ENCODE measurements around the gene NPAS3.

Gene NPAS3

DNA sequence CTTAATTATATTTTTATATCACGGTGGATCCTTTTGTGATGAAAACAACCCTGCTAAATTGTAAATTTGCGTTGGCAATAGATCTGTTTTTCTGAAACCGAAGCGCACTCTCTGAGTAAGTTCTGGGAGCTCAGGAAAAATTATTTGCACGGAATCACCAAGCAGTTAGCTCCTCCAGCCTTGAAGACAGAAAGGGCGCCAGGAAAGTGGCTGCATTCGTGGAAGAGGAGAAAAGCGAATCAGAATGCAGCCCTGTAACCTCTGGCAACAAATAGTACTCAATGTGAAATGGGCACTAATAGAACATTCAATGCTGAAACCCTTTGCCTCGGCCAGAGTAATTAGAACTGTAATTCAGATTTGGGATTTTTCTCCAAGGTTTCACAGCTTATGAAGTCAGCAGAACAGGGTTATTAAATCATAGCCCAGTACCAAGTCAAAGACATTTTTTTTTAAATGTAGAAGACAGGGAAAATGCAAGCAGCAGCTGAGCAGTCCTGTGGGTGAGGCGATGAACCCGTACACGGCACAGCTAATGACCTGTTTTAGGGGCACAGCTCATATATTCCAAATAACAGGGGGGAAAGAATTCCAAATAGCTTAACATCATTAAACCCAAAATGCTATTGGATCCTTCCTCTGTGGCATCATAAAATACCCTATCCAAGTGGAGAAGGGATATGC lies 760.8 kb downstream of the NPAS3 start:
- no peak for DNase-seq

DNA sequence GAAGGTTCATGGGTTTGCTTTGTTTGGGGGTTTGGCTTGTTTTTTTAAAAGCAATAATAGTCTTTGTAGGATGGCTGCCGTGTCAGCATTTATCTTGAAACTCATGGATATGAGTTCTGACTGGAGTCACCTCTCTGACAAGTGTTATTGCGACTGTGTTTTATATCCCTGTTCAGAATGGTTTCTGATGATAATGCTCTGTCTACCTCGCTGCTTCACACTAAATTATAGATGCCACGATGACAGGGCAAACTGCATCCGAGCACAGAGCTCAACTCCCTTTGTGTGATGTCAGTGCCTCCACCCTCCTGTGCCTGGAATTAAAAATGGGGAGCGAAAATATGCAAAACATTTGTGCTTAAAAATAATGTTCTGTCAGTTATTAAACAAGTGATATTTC lies 761.4 kb downstream of the NPAS3 start:
- DNase-seq: no peak

DNA sequence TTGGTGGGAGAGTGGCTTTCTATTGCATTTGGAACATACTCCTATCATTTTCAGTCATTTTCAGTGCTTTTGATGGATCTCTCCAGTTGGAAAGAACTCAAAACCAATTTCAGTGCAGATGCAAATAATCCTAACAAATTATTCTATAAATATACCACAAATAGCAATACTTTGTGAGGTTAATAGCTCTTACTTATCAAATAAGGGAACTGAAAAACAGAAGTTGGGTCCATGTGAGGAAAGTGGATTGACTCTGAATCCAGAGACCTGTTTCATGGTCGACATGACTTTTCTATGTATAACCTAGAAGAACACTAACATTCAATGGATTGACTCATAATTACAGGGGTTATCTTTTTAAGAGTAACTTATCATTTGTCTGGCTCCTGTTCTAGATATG lies 763.6 kb downstream of the NPAS3 start:
- no peak for DNase-seq

DNA sequence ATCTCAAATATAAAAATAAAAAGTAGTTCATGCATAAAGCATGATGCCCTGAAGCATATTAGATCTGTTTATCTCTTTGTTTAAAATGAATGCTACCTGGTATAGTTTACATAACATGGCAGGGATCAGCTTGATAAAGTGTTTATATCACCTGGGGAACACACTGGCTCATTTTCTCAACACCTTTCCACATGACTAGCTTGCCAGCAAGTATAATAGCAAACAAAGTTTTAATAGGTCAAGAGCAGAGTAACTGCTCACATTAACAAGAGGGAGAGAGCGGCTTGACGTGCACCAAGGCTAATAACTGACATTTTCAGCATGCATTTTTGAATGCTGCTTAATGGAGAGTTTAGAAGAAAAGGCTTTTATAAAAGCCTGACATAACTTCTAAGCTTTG lies 765.8 kb downstream of the NPAS3 start:
- no peak for DNase-seq

DNA sequence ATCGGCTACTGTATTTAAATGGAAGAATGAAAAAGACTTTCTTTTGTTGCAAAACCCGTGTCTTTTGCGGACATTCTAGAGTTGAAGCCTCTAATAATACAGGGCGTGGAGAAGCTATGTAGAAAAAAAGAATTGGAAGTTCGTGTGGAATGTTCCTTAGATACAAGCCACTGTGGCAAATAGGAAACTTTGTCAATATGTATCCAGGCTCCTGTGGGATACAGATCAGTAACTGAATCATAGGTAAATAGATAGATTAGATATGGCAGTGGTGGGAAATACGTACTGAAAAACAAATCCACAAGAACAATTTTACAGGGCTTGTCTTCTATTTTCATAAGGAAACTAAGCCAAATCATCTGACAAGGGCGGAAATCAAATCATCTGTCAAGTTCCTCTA lies 766.8 kb downstream of the NPAS3 start:
- DNase-seq: no peak

DNA sequence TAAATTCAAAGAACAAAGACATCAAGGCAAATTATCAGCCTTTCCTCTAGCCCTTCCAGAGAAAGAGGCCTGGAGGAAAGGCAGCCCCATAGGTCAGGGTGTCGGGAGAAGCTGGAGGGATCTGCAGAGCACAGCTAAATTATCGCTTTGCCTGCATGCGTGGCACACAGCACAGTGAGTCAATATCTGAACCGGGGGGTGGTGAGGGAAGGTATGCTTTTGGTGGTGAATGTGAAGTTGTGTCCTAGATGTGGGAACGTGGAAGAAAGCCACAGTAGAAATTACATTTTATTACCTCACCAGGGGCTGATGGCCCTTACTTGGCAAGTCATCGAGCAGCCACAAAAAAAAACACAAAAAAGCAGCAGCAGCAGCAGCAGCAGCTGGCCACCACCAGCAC lies 769.0 kb downstream of the NPAS3 start:
- no peak for DNase-seq

DNA sequence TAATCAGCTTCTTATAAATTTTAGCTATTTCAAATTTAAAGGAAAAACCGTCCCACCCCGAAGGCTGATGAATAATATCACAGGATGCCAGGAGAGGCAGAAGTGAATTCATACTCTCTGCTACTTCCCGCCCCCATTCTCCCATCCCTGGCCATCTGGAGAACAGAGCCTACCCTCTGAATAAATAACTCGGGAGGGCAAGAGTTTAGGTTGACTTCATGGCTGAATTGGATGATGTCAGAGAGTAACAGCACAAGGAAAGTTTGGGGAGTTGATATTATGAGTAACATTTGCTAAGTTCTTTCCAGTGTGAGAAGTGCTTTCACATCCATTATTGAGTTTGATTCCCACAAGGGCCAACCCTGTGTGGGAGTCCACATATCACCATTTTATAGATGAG lies 770.6 kb downstream of the NPAS3 start:
- no peak for DNase-seq

DNA sequence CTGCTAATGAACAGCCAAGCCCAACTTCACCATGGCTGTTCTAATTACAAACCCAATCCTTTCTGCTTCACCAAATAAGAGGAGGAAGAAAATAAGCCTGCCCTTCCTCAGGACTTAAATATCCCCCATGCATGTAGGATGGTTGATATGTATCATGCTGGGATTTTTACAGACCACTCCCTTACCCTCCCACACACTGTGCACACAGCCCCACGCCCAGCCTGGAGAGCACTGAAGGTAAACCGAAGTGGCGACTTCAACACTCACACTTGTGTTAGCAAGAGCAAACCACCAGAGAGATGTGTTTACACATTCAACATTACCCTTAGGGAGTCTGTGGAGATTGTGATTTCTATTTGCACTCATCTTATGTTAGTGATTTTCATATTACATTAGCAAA lies 771.0 kb downstream of the NPAS3 start:
- no peak for DNase-seq

DNA sequence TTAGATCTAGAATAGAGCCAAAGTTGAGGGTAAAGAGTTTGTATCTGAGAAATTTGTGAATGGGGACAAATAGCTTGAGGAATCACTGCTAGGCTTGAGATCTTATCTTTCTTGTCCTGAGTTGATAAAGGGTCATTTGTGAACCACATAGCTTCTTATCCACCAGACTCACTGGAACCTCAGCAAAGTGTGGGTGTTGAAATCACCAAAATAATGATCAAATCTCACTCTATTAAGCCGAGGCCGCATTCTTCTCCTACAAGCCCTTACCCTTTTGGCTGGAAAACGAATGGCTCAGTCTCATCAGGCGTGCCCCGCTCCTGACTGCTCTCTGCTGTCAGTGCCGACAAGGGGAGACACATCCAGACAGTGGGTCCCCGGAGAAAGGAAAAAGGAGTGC lies 771.6 kb downstream of the NPAS3 start:
- DNase-seq: no peak

DNA sequence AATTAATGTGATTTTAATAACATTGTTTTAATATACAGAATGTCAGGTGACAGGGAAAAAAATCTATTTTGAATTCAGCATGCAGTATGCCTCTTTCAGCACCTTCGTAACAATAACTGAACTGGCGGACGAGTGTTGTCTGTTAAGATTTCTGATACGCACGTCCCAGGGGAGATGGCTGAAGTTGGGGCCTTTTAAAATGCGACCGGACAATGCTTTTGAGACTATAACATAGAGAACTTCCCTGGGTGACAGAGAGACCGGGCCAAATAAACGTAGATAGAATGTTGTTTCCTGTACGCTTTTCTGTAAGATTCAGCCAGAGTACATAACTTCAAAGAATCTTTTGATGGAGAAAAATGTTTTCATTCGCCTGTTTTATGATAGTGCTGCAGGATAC lies 772.5 kb downstream of the NPAS3 start:
- DNase-seq: no peak

DNA sequence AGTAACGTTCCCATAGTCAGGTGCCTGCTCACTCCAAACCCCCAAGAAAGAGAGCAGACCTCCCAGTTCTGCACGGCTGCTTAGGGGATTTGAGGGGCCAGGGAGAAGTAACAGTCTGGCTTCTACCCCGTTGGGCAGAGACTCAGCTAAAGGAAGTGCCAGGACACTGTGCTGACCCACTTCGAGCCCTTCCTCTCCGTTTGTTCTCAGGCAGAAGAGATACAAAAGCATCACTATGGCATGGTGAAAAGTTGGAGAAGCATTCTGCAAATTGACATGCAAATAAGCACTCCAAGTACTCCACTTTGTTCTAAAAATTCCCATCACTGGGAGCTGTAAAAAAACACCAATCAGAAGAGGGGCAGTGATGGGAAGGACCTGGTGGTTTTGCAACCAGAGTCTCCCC lies 773.1 kb downstream of the NPAS3 start:
- DNase-seq: no peak

DNA sequence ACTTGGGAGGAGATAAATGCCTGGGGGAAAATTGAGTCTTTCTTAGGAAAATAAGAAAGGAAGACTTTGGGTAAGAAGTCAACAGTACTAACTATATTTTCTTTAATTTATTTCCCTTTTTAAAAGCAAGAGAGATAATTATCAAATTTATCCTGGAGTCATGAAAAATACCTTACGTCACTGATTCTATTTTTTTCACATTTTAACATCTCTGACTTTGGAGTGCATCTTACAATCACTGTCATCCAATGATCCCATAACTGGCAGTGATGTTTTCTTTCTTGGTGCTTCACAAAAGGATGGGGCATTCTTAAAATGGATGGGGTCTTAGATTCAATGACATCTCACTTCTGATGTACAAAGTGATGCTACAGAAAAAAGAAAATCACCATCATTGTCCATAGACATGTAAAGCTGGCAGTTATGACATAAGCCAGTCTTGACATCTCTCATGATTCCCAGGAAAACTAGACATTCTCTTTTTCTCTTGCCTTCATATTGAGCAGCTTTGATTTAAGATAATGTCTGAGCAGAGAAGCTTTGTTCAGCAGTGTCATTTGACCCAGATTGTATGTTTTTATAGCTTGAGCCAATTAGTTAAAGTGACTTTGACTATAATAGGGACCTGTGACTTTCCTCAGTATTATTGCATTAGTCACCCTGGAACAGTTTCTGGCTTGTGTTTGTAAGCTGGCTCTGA lies 776.0 kb downstream of the NPAS3 start:
- DNase-seq: no peak

DNA sequence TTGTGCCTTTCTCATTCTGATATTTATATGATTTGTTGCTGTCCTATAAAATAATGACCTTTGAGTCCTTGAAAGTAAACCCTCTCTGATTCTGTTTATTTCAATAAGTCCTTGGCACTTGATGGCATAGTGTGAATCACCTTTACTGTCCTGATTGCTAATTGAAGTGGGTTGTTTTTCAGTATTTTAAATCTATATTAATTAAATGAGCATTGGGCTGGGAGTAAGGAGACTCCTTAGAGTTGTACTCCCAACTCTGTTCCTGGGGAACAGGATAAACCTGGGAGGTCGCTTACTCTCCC lies 776.5 kb downstream of the NPAS3 start:
- no peak for DNase-seq

DNA sequence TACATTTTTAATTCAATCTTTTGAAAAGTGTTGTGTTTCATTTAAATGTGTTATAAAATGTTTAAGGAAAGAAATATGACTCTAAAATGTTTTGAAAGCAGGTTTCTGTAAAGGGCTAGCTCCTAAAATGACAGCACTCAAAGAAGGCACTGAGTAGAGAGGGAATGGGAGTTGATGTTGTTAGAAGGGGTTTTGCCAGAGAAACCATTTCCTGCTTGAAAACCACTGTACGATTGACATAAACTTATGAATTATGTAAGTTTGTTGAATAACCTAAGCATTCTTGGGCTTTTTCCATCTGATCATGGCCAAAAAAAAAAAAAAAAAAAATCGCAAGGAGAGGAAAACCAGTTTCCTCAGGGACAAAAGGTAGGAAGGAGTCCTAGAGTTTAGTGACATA lies 778.2 kb downstream of the NPAS3 start:
- DNase-seq: no peak

DNA sequence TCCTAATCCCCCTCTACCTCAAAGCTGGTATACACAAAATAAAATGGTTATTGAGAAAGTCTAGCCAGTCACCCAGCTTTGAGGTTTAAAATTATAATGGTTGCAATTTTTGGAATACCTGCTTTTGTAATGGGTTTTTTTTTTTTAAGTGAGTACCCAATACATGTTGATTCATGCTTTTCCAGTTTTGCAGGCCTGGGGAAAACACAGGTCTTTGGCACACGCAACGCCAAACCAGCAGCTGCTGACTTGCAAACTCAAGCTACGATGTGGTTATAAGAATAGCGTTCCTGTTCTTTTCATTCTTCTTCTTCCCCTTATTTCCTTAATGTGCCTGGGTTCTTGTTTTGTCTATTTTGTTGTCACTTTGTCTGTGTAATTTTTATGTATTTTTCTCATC lies 779.2 kb downstream of the NPAS3 start:
- no peak for DNase-seq

DNA sequence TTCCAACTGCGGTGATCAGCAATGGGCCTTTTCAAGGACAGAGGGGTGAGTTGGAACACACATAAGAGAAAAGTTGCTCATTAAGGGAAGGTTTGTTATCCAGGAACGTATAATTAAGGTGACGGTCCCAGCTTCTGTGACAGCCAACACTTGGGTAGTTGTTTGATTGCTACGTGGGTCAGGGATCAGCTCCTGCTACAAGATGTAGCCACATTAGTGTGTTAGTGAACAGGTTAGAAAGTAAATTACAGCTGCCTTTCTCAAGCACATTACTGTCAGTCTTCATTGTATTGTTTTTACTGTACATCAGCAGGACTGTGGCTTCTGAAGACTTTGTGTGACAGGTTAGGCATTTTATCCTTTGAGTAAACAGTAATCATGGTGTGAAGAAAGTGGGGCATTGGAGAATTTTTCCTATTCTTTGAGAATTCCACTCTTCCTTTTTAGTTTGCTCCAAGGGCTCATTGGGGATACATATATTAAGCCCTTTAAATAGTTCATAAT lies 781.7 kb downstream of the NPAS3 start:
- no peak for DNase-seq

DNA sequence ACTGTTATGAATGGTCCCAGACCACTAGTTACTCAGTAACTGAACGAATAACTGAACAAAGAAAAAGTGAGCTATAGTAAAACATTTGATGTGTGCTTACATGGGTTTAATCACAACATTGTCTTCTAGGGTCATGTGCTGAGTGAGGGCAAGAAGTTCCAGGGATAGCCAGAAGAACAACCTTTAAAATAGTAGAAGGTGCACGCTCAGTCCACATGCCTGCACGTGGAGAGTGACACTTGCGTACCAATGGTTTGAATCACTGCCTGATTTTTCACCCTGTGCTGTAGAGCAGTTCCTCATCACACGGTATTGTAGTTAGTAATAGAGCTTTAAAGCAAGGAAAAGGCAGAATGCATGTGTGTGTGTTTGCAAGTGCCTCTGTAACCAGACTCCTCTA lies 788.0 kb downstream of the NPAS3 start:
- no peak for DNase-seq

DNA sequence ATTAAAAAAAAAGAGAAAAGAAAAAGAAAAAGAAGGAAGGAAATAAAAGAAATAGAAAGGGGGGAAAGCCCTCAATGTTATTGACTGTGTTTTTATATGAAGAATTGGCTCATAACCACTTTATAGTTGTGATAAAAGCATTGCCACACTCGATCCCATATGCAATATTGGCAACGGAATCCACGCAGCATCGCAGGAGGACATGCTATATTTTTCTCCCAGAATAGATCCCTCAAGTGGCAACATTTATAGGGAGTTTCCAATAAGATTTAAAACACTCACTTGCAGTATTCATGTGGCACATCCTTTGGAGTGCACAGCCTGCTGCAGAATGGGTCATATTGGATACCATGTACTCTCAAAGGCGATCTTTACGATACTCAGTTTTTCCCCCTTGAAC lies 788.9 kb downstream of the NPAS3 start:
- no peak for DNase-seq

DNA sequence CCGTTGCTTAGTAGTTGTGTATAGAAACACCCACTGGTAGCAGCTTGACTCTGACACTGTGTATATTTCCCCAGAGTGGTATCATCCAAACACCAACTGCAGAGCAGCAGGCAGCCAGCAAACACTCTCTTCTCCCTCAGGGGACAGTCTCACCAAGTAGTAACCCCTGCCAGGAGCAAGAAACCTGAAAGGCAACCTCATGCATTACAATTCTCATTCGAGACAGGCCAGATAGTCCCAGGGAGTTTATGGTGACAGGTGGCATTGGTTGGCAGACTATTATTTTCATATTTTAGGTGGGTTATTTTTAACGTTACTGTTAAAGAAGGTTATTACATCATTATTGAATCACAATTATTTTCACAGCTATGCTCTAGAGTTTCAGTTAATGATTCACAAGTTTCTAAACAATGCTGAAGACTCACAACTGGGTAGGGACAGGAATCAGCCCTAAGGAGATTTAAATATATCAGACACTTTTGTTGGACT lies 789.4 kb downstream of the NPAS3 start:
- DNase-seq: no peak

DNA sequence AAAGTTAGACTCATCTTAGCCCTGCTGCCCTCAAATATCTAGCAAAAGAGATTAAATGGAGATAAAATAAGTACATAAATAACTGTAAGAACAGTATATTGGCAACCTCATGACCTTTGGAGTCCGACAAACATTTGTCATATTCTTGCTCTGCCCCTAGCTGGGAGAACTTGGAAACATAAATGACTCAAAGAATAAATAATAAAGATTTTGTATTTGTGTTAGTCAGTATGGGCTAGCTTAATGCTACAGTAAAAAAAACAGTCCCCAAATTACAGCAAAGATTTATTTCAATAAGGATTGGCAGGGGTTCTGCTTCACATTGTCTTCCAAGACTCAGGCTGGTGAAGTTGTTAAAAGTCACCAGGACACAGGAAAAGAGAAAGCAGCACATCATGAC lies 791.5 kb downstream of the NPAS3 start:
- DNase-seq: no peak

DNA sequence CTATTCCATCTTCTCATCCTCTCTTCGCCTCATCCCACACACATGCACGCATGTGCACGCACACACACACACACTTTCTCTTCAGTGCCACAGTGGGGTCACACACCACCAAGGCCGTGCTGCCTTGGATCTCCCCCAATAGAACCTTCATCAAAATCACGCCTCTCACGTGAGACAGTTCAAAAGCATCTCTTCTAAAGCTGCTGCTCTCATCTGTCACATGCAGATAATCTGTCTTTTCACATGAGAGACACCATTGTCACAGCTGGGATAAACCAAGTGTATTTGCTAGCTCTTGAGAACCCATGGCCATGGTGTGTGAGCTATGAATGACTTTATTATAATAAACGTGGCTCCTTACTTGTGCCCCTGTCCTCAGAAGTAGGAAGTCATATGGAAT lies 793.5 kb downstream of the NPAS3 start:
- no peak for DNase-seq

DNA sequence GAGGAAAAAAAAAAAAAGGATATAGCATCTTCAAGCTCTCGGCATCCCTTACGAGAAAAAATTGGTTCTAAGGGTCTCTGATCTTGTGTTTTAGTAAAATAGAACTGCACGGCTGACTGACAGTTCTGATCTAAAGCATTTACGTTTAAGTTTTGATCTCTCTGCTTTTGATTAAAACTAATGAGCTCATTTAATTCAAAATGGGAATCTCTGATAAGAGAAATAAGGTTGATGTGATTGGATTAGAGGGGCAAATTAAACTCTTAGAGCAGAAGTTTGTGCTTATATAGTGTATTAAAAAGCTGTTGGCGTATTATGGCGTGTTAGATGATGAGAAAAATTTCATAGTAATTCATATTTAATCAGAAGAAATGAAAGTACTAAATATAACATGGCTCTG lies 794.6 kb downstream of the NPAS3 start:
- no peak for DNase-seq

DNA sequence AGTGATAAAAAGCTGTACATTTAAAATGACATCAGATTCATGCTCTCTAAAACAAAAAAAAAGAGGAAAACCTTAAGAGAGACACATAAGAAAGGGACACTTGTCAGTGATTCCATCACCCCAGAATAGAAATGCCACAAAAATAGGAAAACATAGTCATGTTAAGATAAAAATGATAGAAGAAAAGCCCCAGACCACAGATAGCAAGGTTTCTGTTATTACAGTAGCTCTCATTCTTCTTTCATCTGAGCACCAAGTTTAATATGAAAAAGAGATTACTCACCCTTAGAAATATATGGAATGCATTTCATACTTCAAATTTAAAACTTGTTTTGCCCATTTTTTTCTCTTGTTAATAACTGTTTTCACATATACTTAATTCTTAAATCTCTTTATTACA lies 795.0 kb downstream of the NPAS3 start:
- no peak for DNase-seq

DNA sequence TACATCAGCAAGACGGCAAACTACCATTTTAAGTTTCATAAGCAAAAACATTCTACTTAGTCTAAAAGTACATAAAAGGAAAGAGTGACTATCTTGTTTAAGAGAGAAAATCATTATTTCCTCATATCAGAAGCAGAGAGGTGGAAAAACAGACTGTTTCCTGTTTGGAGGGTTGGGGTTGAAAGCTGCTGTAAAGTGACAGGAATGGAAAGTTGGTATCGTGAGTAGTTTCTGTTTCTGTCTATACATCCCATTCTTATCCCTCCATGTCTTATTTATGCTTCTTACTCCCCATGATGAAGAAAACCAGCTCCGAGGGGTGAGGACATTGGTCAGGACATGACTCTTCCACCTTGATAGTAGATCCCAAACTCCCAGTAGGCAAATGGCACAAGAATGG lies 795.7 kb downstream of the NPAS3 start:
- no peak for DNase-seq

DNA sequence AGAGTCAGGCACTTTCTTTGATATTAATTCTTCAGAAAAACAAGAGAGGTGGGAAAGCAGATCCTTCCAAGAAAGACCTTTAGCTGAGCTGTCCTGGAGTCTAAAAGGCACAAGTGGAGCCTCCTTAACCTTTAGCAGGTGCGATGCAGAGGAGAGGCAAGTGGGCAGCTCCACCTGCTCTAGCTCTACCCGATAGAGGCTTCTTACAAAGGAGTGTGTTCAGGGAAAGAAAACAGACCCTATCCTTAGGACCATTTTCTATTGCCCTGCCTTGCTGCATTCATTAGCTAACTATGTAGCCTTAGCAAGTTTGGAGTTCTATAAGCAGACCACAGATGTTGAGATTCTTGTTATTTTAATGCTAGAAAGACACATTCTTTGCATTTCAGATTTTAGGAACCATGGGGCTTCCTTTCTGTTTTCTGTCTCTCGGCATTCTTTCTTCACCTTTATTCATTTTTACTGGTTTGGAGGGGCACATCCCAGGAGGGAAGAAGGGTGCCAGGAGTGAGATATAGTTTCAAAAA lies 797.7 kb downstream of the NPAS3 start:
- no peak for DNase-seq

Data from NCI-H524 treated with DMSO at 0.1 percent for 48 hours (cell line).